Lung (tissue), 12 donors: ENCODE results near the gene ROPN1. TPM values are rescaled to one million over a fixed set of nuclear protein-coding genes. Genes with fewer than 3 reads are reported as not detected.

Experiments
- ATAC-seq: fragments of 200-7000 bp; cut with Tn5 transposase; one replicate; pipeline ENCODE4 v1.9.1; 2020; ENCODE audit warnings: moderate number of reproducible peaks; ENCODE audit not compliant: insufficient read depth, low FRiP score
- DNase-seq, 3 donors: peaks; one replicate each; pipeline ENCODE4 v3.0.0-alpha.2; 2013 to 2017
- H3K27ac ChIP-seq, 2 donors: one replicate each; pipeline ENCODE4 v1.5.1; 2013; ENCODE audit warnings: mild to moderate bottlenecking in 2 of 2, moderate library complexity in 2 of 2, control low read depth in 1 of 2, inconsistent platforms in 1 of 2, low read depth in 1 of 2, low read length in 1 of 2
- H3K27me3 ChIP-seq, 3 donors: one replicate each; pipeline ENCODE4 v1.5.1; 2013; ENCODE audit warnings: low read length in 2 of 3; ENCODE audit not compliant: control insufficient read depth in 3 of 3, insufficient read depth in 3 of 3
- H3K36me3 ChIP-seq, 4 donors: one replicate each; pipeline ENCODE4 v1.5.1; 2013; ENCODE audit warnings: low read length in 4 of 4, mild to moderate bottlenecking in 1 of 4, moderate library complexity in 1 of 4; ENCODE audit not compliant: control insufficient read depth in 4 of 4, insufficient read depth in 4 of 4
- H3K4me1 ChIP-seq, 5 donors: one replicate each; pipeline ENCODE4 v1.5.1; 2013; ENCODE audit warnings: low read length in 5 of 5, mild to moderate bottlenecking in 2 of 5, moderate library complexity in 1 of 5; ENCODE audit not compliant: control insufficient read depth in 5 of 5, insufficient read depth in 5 of 5
- H3K4me3 ChIP-seq: one replicate; pipeline ENCODE4 v1.5.1; 2013; ENCODE audit warnings: mild to moderate bottlenecking, control low read depth, moderate library complexity
- H3K9ac ChIP-seq, 2 donors: one replicate each; pipeline ENCODE4 v1.5.1; 2013; ENCODE audit warnings: low read length in 2 of 2, control low read depth in 1 of 2; ENCODE audit not compliant: insufficient read depth in 1 of 2
- H3K9me3 ChIP-seq, 4 donors: one replicate each; pipeline ENCODE4 v1.5.1; 2013; ENCODE audit warnings: low read length in 3 of 4, mild to moderate bottlenecking in 1 of 4, moderate library complexity in 1 of 4; ENCODE audit not compliant: control insufficient read depth in 4 of 4, insufficient read depth in 3 of 4
- WGBS, 2 donors: extraction: QIAGEN DNeasy Blood & Tissue Kit; methylation state at CpG; one replicate each; pipeline ENCODE4 v1.1.7; 2013; 5-methylcytosine and 5-hydroxymethylcytosine counted together
- polyA plus RNA-seq, 2 donors: library from polyadenylated mRNA; stranded (reverse); fragments of 200-250 nt; gene quantifications; one replicate each; pipeline ENCODE4 v1.2.1, GENCODE V29; 2013
- total RNA-seq, 2 donors: library from RNA; depleted of rRNA in 1 of 2; stranded (reverse); fragments of >200 nt in 1 of 2; gene quantifications; one replicate each; pipeline ENCODE4 v1.2.1, GENCODE V29; 2014 to 2021
- TF ChIP-seq, protein P1 (sequence below): IDR thresholded peaks from 2 replicates; pipeline ENCODE4 v1.5.1; 2012; ENCODE audit warnings: mild to moderate bottlenecking; ENCODE audit errors: control extremely low read depth, extremely low read depth
- donor health status: control.
- donor health status: control.
- donor health status: Bipolar disorder and iron deficiency.
- donor health status: healthy.
- donor health status: DM: yes; HTN: yes; CAD: no.

ROPN1 gene
- total and polyA plus RNA-seq, 4 donors = not detected

DNA sequence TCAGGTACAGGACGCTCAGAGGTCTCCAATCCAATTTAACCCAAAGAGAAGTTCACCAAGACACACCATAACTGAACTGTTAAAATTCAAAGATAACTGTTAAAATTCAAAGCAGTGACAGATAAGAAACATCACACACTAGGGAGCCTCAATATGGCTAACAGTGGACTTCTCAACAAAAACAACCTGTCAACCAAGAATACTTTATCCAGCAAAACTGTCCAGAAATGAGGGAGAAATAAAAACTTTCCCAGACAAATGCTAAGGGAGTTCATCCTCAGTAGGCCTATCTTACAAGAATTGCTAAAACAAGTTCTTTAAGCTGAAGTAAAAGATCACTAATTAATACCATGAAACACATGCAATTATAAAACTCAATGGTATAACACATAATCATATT, 71.5 kb downstream of the ROPN1 start:
- Histone ChIP-seq H3K4me1 (no peaks in the 10 kb centered on the region), H3K27ac (no peak overlapping the region), H3K9me3 (peaks cover 5 to 13% (median 12%) of the 10 kb centered on the region in 4 donors), H3K27me3 (no peaks in the 10 kb centered on the region), H3K4me3 (no peak overlapping the region), H3K36me3 (peaks cover 2 to 55% (median 27%) of the 10 kb centered on the region in 4 donors), H3K9ac (no peak overlapping the region)
- peak in 1 of 3 donors; percentile 24 for DNase-seq
- TF ChIP-seq, protein P1, sequence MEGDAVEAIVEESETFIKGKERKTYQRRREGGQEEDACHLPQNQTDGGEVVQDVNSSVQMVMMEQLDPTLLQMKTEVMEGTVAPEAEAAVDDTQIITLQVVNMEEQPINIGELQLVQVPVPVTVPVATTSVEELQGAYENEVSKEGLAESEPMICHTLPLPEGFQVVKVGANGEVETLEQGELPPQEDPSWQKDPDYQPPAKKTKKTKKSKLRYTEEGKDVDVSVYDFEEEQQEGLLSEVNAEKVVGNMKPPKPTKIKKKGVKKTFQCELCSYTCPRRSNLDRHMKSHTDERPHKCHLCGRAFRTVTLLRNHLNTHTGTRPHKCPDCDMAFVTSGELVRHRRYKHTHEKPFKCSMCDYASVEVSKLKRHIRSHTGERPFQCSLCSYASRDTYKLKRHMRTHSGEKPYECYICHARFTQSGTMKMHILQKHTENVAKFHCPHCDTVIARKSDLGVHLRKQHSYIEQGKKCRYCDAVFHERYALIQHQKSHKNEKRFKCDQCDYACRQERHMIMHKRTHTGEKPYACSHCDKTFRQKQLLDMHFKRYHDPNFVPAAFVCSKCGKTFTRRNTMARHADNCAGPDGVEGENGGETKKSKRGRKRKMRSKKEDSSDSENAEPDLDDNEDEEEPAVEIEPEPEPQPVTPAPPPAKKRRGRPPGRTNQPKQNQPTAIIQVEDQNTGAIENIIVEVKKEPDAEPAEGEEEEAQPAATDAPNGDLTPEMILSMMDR = no peak
- 96% methylated on average over 1 of the region's 1 CpG for WGBS, 2 donors
- no peak for ATAC-seq

DNA sequence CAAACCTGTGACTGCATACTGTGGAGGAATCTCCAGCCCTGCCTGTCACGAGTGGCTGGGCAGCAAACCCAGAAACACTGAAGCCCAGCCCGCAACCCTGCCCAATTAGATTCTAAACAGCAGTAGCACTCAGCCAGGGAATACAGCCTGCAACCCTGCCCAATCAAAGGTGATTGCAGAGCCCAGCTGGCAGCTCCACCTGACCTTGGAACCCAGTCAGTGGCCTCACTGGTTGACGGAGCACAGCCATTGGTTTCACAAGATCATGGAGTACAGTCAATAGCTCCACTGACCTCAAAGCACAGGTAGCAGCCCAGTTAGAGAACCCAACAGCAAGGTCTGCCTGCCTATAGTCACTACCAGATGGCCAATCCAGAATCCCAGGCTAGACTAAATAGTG, 72.6 kb downstream of the ROPN1 start:
- WGBS, 2 donors = 95 to 98% methylated on average over 3 of the region's 3 CpGs
- no peak overlapping the region for H3K27ac ChIP-seq
- H3K4me3 ChIP-seq = no peak overlapping the region
- no peak for DNase-seq
- peaks cover 5 to 13% (median 12%) of the 10 kb centered on the region in 4 donors for H3K9me3 ChIP-seq
- TF ChIP-seq, protein P1 = no peak
- no peak for ATAC-seq
- no peaks in the 10 kb centered on the region for H3K27me3 ChIP-seq
- no peak overlapping the region for H3K9ac ChIP-seq
- H3K4me1 ChIP-seq = peaks cover 0 to 4% (median 0%) of the 10 kb centered on the region in 5 donors
- H3K36me3 ChIP-seq = peaks cover 3 to 47% (median 25%) of the 10 kb centered on the region in 4 donors

Other genes starting within 250 kb of the ROPN1 start
- 100 to 1,000 TPM; 172 to 324 TPM for gene MYLK, start 107.8 kb downstream of the ROPN1 start, total RNA-seq
- 10 to 100 TPM; 23.3 to 51.9 TPM for gene MYLK, start 107.8 kb downstream of the ROPN1 start, polyA plus RNA-seq
- 100 to 1,000 TPM in 1 of 2 donors, 10 to 100 TPM in 1; 35.5 to 121 TPM for gene CCDC14, start 30.9 kb downstream of the ROPN1 start, total RNA-seq
- 10 to 100 TPM; 12.5 to 37.7 TPM for gene CCDC14, start 30.9 kb downstream of the ROPN1 start, polyA plus RNA-seq
- gene KALRN, start 41.2 kb upstream of the ROPN1 start, total RNA-seq = 10 to 100 TPM; 29.9 to 44.9 TPM
- gene KALRN, start 41.2 kb upstream of the ROPN1 start, polyA plus RNA-seq = 1 to 10 TPM; 5.2 to 5.9 TPM